HUDEP-2 (cell line): ENCODE data around the gene PRPF40B.

Source experiments
- DNase-seq, 76 experiments: peaks; one replicate each; lab custom pipeline; 2025; ENCODE audit not compliant: unreplicated experiment in 76 of 76; lab: John Stamatoyannopoulos, UW

Gene PRPF40B

DNA sequence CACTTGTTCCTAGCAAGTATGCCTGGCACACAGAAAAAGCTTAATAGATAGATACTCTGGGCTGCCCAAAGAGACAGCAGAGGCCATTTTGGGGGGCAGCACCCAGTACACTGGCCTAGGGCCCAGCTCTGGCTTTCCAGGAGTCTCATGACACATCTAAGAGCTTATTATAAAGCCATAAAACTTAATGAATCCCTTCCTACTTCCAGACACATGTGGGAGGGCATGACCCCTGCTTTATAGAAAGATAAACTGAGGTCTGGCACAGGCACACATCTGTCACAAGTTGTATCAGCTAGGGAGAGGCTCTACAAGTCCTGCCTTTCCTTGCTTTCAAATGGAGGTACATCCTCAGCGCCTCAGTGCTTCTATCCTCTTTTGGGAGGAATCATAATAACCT, 56.7 kb downstream of the PRPF40B start:
- DNase-seq = no peak

DNA sequence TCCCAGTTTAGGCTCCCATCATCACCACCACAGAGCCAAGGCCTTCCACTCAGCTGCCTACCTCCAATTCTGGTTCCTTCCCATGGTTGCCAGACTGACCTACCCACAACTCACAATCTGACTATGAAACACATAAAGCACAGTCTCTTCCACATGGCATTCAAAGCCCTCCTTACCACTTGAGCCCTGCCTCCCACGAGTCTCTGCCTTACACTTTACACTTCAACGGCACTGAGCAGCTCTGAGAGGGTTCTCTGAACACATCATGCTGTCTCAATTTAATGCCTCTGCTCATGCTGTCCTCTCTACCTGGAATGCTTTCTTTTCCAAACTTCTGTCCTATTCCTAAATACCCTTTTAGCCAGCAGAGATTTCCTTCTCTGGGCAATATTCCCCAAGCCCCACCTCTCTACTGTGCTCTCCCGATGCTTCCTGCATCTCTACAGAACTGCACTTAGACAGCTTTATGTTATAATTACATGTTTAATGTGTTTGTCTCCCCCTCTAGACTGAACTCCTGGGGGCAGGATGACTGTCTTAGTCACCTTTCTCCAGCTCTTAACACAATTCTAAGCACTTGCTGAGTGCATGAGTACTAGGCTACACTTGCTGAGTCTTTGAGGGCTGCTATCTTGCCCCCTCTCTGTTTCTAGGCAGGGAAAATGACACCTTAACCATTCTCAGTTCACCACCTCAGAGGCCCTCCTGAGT, 60.4 kb downstream of the PRPF40B start:
- DNase-seq = no peak

DNA sequence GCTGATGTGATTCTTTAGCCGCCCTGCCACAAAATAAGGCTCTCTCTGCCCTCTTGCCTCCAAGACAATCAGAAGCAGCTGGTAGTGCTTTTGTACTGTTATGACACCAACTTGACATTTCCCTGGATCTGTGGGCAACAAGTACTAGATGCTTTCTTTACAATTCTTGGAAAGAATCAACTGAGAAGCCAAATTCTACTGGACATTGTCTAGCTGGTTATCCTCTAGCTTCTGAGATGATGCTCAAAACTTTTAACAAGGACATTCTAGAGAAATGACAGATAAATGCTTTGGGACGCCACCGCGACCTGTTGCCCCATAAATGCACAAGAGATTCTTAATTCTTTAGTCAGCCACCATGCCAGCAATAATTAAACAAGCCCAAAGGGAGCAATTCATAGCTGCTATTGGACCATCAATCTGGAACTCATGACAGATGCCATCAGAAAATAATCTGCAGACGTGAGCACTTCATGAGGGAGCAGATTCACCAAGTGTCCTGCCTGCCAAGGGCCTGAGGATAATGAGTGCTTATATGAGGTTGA, 61.0 kb downstream of the PRPF40B start:
- DNase-seq = no peak

- DNase-seq = no peak
These were observed 64.6 kb downstream of the PRPF40B start for GRCh38 chr12:49687941-49688340.

DNA sequence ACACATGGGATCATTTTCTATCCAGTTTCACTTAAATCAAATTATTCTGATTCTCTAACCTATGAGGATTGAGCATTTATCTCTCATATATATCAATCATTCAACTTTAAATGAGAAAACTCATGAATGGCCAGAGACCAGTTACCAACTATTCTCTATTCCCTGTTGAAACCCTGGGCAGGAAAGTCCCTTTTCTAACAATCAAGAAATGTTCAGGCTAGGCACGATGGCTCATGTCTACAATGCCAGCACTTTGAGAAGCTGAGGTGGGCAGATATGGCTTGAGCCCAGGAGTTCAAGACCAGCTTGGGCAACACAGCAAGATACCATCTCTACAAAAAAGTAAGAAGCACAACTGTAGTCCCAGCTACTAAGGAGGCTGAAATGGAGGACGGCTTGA, 65.9 kb downstream of the PRPF40B start:
- DNase-seq = no peak

DNA sequence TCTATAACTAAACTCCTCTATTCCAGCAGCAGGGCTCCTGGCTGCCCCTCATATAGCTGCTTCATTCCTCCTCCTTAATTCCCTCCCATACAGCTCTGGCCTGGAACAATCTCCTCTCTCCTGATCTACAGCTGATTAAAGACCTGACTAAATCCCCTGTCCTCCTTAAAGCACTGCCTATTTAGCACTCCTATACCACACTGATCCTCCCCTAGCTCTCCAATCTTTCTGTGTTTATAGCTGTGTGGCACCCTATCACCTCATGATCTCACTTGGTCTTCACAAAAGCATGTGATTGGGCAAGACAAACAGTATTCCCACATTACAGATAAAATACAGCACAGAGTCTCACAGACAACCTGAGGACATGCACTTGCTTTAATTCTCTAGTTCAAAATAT, 66.4 kb downstream of the PRPF40B start:
- no peak for DNase-seq

- DNase-seq = no peak
These were observed 69.5 kb downstream of the PRPF40B start for GRCh38 chr12:49692851-49693250.

- DNase-seq = no peak
These were observed 70.6 kb downstream of the PRPF40B start for GRCh38 chr12:49693931-49694444.
